HepG2 (cell line): ENCODE data around the gene NOP56. TPM values are rescaled to one million over a fixed set of nuclear protein-coding genes. Genes with fewer than 3 reads are reported as not detected.

Experiments used
- CBX1 ChIP-seq: IDR thresholded peaks from one replicate; pipeline ENCODE4 v1.6.1; 2016; ENCODE audit warnings: antibody characterized with exemption, low read depth
- JUND ChIP-seq: sonication (generic); formaldehyde crosslinking; IDR thresholded peaks from 2 replicates; pipeline ENCODE4 v1.8.0; 2022; ENCODE audit warnings: mild to moderate bottlenecking, missing genetic modification reagents
- KDM5B ChIP-seq: sonication (generic); formaldehyde crosslinking; IDR thresholded peaks from 2 replicates; pipeline ENCODE4 v1.4.0; 2020; ENCODE audit warnings: missing genetic modification reagents, mild to moderate bottlenecking, borderline replicate concordance
- POLR2A ChIP-seq, 2 experiments: IDR thresholded peaks; 2 replicates each; pipeline ENCODE4 v1.6.1; 2011; ENCODE audit warnings: low read depth in 2 of 2, low read length in 2 of 2, mild to moderate bottlenecking in 1 of 2, moderate library complexity in 1 of 2; ENCODE audit not compliant: insufficient read depth in 1 of 2
- RAD51 ChIP-seq: fragments of 450-650 bp; IDR thresholded peaks from 2 replicates; pipeline ENCODE4 v1.6.1; 2016; ENCODE audit warnings: borderline replicate concordance
- SOX6 ChIP-seq, 2 experiments: fragments of 450-650 bp in 1 of 2; sonication (generic) in 1 of 2; formaldehyde crosslinking in 1 of 2; IDR thresholded peaks; 2 replicates each; pipeline versions ENCODE4 v1.4.0 to v1.6.1; 2017 to 2020; ENCODE audit warnings: antibody characterized with exemption in 1 of 2, mild to moderate bottlenecking in 1 of 2, missing genetic modification reagents in 1 of 2
- SSRP1 ChIP-seq: IDR thresholded peaks from 2 replicates; pipeline ENCODE4 v1.6.1; 2016; ENCODE audit warnings: control low read depth
- TBX3 ChIP-seq: fragments of 450-650 bp; IDR thresholded peaks from 2 replicates; pipeline ENCODE4 v1.6.1; 2017; ENCODE audit warnings: antibody characterized with exemption, mild to moderate bottlenecking, inconsistent platforms, borderline replicate concordance
- THAP9 ChIP-seq: sonication (generic); formaldehyde crosslinking; IDR thresholded peaks from 2 replicates; pipeline ENCODE4; 2020; ENCODE audit warnings: missing genetic modification reagents, mild to moderate bottlenecking, borderline replicate concordance
- TMF1 ChIP-seq: sonication (generic); formaldehyde crosslinking; IDR thresholded peaks from 2 replicates; pipeline ENCODE4 v1.8.1; 2022; ENCODE audit warnings: low read depth, missing genetic modification reagents
- ZC3H4 ChIP-seq: sonication (generic); formaldehyde crosslinking; IDR thresholded peaks from 2 replicates; pipeline ENCODE4 v1.4.0; 2020; ENCODE audit warnings: missing genetic modification reagents, borderline replicate concordance
- ZNF12 ChIP-seq: sonication (generic); formaldehyde crosslinking; IDR thresholded peaks from 2 replicates; pipeline ENCODE4 v1.5.0; 2020; ENCODE audit warnings: missing genetic modification reagents
- ZNF121 ChIP-seq: sonication (generic); formaldehyde crosslinking; IDR thresholded peaks from 2 replicates; pipeline ENCODE4 v1.5.0; 2020; ENCODE audit warnings: mild to moderate bottlenecking, missing genetic modification reagents
- ZNF337 ChIP-seq: sonication (generic); formaldehyde crosslinking; IDR thresholded peaks from 2 replicates; pipeline ENCODE4 v1.5.1; 2020; ENCODE audit warnings: missing genetic modification reagents, low read depth, mild to moderate bottlenecking, borderline replicate concordance
- ZNF367 ChIP-seq: sonication (generic); formaldehyde crosslinking; IDR thresholded peaks from 2 replicates; pipeline ENCODE4 v1.4.0; 2020; ENCODE audit warnings: missing genetic modification reagents, borderline replicate concordance
- ZNF431 ChIP-seq: sonication (generic); formaldehyde crosslinking; IDR thresholded peaks from 2 replicates; pipeline ENCODE4 v1.9.0; 2022; ENCODE audit warnings: missing genetic modification reagents, low read depth, mild to moderate bottlenecking, borderline replicate concordance
- ZNF614 ChIP-seq: IDR thresholded peaks from 2 replicates; pipeline ENCODE4 v1.6.1; 2018; ENCODE audit warnings: missing biosample characterization, missing genetic modification reagents, inconsistent platforms, borderline replicate concordance
- ZNF703 ChIP-seq: sonication (generic); formaldehyde crosslinking; IDR thresholded peaks from 2 replicates; pipeline ENCODE4 v1.5.1; 2020; ENCODE audit warnings: missing genetic modification reagents, mild to moderate bottlenecking, moderate library complexity, borderline replicate concordance
- ZNF713 ChIP-seq: sonication (generic); formaldehyde crosslinking; IDR thresholded peaks from 2 replicates; pipeline ENCODE4 v1.4.0; 2020; ENCODE audit warnings: mild to moderate bottlenecking, missing genetic modification reagents
- ZNF816 ChIP-seq: sonication (generic); formaldehyde crosslinking; IDR thresholded peaks from 2 replicates; pipeline ENCODE4 v1.8.0; 2022; ENCODE audit warnings: missing genetic modification reagents, mild to moderate bottlenecking, borderline replicate concordance
- ZSCAN30 ChIP-seq: sonication (generic); formaldehyde crosslinking; IDR thresholded peaks from 2 replicates; pipeline ENCODE4 v1.5.0; 2020; ENCODE audit warnings: mild to moderate bottlenecking, missing genetic modification reagents
- polyA plus RNA-seq, 8 experiments: library from polyadenylated mRNA; depleted of rRNA in 3 of 8; stranded (reverse) in 7 of 8; unstranded in 1 of 8; fragments of >200 nt; fragmentation: Illumina TruSeq in 4 of 8; extraction: Trizol in 4 of 8; gene quantifications; 2 replicates each; pipeline versions ENCODE4 v1.2.1 to v1.2.3, GENCODE V29; 2011 to 2016; ENCODE audit warnings: low read depth in 4 of 8, missing spikeins in 1 of 8, mixed read lengths in 1 of 8; ENCODE audit not compliant: insufficient read depth in 1 of 8
- total RNA-seq, 5 experiments: library from RNA; depleted of rRNA; stranded (reverse); fragments of >200 nt; fragmentation: Illumina TruSeq; extraction: Trizol; gene quantifications; 2 replicates each; pipeline ENCODE4 v1.2.3, GENCODE V29; 2016; ENCODE audit warnings: low read depth in 1 of 5
- TF ChIP-seq, protein P1 (sequence below): sonication (generic); formaldehyde crosslinking; IDR thresholded peaks from 2 replicates; pipeline ENCODE4 v1.4.0; 2020; ENCODE audit warnings: missing genetic modification reagents, mild to moderate bottlenecking, borderline replicate concordance
- TF ChIP-seq, protein P2 (sequence below): sonication (generic); formaldehyde crosslinking; IDR thresholded peaks from 2 replicates; pipeline ENCODE4 v1.5.1; 2020; ENCODE audit warnings: missing genetic modification reagents, mild to moderate bottlenecking, borderline replicate concordance
- TF ChIP-seq, protein P3 (sequence below): sonication (generic); formaldehyde crosslinking; IDR thresholded peaks from 2 replicates; pipeline ENCODE4 v1.8.1; 2023; ENCODE audit warnings: missing genetic modification reagents, mild to moderate bottlenecking, borderline replicate concordance

The NOP56 gene
- total and polyA plus RNA-seq, 2 of the 13 experiments (the other 11 are each of a cell fraction or from before 2014, with no cell fraction given) = 369 to 1,116 TPM

DNA sequence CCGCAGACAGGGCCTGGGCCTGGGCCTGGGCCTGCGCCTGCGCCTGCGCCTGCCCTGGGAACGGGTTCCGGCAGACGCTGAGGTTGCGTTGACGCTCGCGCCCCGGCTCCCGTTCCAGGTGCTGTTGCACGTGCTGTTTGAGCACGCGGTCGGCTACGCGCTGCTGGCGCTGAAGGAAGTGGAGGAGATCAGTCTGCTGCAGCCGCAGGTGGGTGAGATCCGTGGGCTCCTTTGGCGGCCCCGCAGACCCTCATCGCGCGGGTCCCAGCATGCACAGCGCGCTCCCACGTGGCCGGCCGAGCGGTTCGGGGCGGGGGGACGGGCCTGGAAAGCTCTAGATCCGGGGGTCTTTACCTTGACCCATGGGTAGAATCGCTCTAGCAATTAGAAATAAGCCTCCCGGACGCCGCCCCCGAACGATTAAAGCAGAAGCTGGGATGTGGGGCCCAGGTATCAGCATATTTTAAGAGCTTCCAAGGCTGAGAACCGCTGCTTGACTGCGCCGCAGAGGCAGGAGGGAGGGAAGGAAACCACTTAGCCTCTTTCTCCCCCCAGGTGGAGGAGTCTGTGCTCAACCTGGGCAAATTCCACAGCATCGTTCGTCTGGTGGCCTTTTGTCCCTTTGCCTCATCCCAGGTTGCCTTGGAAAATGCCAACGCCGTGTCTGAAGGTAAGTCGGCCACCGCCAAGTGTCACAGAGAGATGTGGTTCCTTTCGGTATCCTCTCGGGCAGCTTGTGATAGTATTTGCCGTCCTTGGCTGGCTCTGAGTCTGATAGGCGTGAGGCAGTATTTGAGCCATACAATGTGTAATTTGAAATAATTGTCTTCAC lies 508 bp downstream of the NOP56 start (continued):
- TF ChIP-seq CBX1 = no peak
- TF ChIP-seq ZNF614 (CRISPR knock-in tag) = 0 out of 2 replicates have a peak, but pooled peaks have one; percentile 12
- 0 out of 2 replicates have a peak, but pooled peaks have one; percentile 12 for TF ChIP-seq ZNF367 (CRISPR knock-in tag)
- TF ChIP-seq, protein P1, sequence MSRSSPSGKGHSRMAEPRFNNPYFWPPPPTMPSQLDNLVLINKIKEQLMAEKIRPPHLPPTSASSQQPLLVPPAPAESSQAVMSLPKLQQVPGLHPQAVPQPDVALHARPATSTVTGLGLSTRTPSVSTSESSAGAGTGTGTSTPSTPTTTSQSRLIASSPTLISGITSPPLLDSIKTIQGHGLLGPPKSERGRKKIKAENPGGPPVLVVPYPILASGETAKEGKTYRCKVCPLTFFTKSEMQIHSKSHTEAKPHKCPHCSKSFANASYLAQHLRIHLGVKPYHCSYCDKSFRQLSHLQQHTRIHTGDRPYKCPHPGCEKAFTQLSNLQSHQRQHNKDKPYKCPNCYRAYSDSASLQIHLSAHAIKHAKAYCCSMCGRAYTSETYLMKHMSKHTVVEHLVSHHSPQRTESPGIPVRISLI (CRISPR knock-in tag) = no peak
- no peak for TF ChIP-seq ZNF713
- TF ChIP-seq, protein P2, sequence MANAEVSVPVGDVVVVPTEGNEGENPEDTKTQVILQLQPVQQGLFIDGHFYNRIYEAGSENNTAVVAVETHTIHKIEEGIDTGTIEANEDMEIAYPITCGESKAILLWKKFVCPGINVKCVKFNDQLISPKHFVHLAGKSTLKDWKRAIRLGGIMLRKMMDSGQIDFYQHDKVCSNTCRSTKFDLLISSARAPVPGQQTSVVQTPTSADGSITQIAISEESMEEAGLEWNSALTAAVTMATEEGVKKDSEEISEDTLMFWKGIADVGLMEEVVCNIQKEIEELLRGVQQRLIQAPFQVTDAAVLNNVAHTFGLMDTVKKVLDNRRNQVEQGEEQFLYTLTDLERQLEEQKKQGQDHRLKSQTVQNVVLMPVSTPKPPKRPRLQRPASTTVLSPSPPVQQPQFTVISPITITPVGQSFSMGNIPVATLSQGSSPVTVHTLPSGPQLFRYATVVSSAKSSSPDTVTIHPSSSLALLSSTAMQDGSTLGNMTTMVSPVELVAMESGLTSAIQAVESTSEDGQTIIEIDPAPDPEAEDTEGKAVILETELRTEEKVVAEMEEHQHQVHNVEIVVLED (CRISPR knock-in tag) = peak; percentile 66; the same call in 1 of the 2 replicates
- TF ChIP-seq RAD51 = no peak
- TF ChIP-seq JUND (CRISPR knock-in tag) = peak; percentile 55; the same call in 1 of the 2 replicates
- TF ChIP-seq THAP9 (CRISPR knock-in tag) = peak; percentile 54
- peak; percentile 94 for TF ChIP-seq TMF1
- peak; percentile 89; the same call in 1 of the 2 replicates for TF ChIP-seq ZNF703 (CRISPR knock-in tag)
- no peak for TF ChIP-seq ZNF12 (CRISPR knock-in tag)
- TF ChIP-seq, protein P3, sequence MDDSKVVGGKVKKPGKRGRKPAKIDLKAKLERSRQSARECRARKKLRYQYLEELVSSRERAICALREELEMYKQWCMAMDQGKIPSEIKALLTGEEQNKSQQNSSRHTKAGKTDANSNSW (CRISPR knock-in tag) = peak; percentile 63; the same call in 1 of the 2 replicates
- TF ChIP-seq ZC3H4 (CRISPR knock-in tag) = no peak
- TF ChIP-seq KDM5B = peak; percentile 94
- TF ChIP-seq TBX3 = no peak
- peak; percentile 25 to 44; a peak in 2 of 4 replicates for TF ChIP-seq POLR2A (IDR thresholded peaks at IDR 0.05; ENCODE audit: insufficient read depth in 1 of 2, low read depth in 2 of 2, low read length in 2 of 2)
- no peak for TF ChIP-seq ZNF337 (CRISPR knock-in tag)
- TF ChIP-seq ZNF816 (CRISPR knock-in tag) = peak; percentile 99
- no peak; the same call in 1 of the 2 replicates for TF ChIP-seq SSRP1
- TF ChIP-seq ZSCAN30 (CRISPR knock-in tag) = no peak; the same call in 1 of the 2 replicates
- no peak; the same call in 1 of the 2 replicates for TF ChIP-seq ZNF431 (CRISPR knock-in tag)
- no peak for TF ChIP-seq ZNF121 (CRISPR knock-in tag)
- TF ChIP-seq SOX6 (IDR thresholded peaks at IDR 0.05) = no peak
- TF ChIP-seq SOX6 (CRISPR knock-in tag; IDR thresholded peaks at IDR 0.05) = no peak
